Ovary (tissue), 9 donors: ENCODE results near the gene MUCL3. TPM values are rescaled to one million over a fixed set of nuclear protein-coding genes. Genes with fewer than 3 reads are reported as not detected.

Experiments used
- DNase-seq, 5 donors: peaks; one replicate each; pipeline ENCODE4 v3.0.0-alpha.2; 2019 to 2020
- H3K27ac ChIP-seq, 2 donors: fragments of 200-600 bp; one replicate each; pipeline versions ENCODE4 v1.5.1 to v1.8.0; 2019 to 2022
- H3K27me3 ChIP-seq: fragments of 200-600 bp; one replicate; pipeline ENCODE4 v1.8.0; 2022
- H3K36me3 ChIP-seq: fragments of 200-600 bp; sonication (generic); one replicate; pipeline ENCODE4 v1.5.1; 2019
- H3K4me1 ChIP-seq: one replicate; pipeline ENCODE4 v1.8.1; 2013; ENCODE audit warnings: mild to moderate bottlenecking, moderate library complexity; ENCODE audit not compliant: insufficient read depth
- H3K4me3 ChIP-seq: fragments of 200-600 bp; sonication (generic); one replicate; pipeline ENCODE4 v1.5.1; 2017
- H3K9me3 ChIP-seq, 2 donors: fragments of 200-600 bp in 1 of 2; sonication (generic) in 1 of 2; one replicate each; pipeline versions ENCODE4 v1.5.1 to v1.8.1; 2013 to 2019; ENCODE audit warnings: mild to moderate bottlenecking in 1 of 2, moderate library complexity in 1 of 2
- EP300 ChIP-seq: sonication (generic); formaldehyde crosslinking; IDR thresholded peaks from one replicate; pipeline ENCODE4 v1.6.1; 2017; ENCODE audit warnings: antibody characterized with exemption
- POLR2A ChIP-seq: fragments of 450-650 bp; IDR thresholded peaks from one replicate; pipeline ENCODE4 v1.6.1; 2017; ENCODE audit warnings: antibody characterized with exemption, mild to moderate bottlenecking, moderate library complexity
- WGBS, 3 donors: extraction: QIAGEN DNeasy Blood & Tissue Kit in 1 of 3; methylation state at CpG; one replicate each; pipeline versions ENCODE4 v1.1.5 to v1.1.7; 2013 to 2017; 5-methylcytosine and 5-hydroxymethylcytosine counted together
- intact Hi-C, 4 donors: fragments of 100-400 bp; cut with DNase I; formaldehyde crosslinking; loops; one replicate each; pipeline versions ENCODE4 v1.11.0 to v1.15.1; 2022 to 2023
- polyA plus RNA-seq, 2 donors: library from polyadenylated mRNA; stranded (reverse); fragments of 200-250 nt in 1 of 2; fragments of 350-450 nt in 1 of 2; fragmentation: Illumina TruSeq in 1 of 2; extraction: RNeasy Lipid Tissue Mini Kit (QIAGEN cat#74804) in 1 of 2; gene quantifications; one replicate each; pipeline ENCODE4 v1.2.3, GENCODE V29; 2013 to 2014
- small RNA-seq: library from RNA; depleted of rRNA; stranded (forward); fragments of <200 nt; gene quantifications from one replicate; pipeline ENCODE3, GENCODE V24; 2016
- total RNA-seq, 7 donors: library from RNA; depleted of rRNA in 2 of 7; stranded (reverse); fragments of >200 nt in 2 of 7; fragmentation: NEBNext Ultra II Directional in 3 of 7; extraction: Animal tissue kit (Norgen Biotek cat#: 25700) in 3 of 7; gene quantifications; one replicate each; pipeline versions ENCODE4 v1.1.0 to v1.2.4, GENCODE V29; 2016 to 2023
- TF ChIP-seq, protein P1 (sequence below), 3 donors: fragments of 450-650 bp in 2 of 3; fragments of 200-600 bp in 1 of 3; IDR thresholded peaks; one replicate each; pipeline versions ENCODE4 v1.5.1 to v1.8.0; 2016 to 2022; ENCODE audit warnings: antibody characterized with exemption in 3 of 3, mild to moderate bottlenecking in 1 of 3
- donor health status: DM: no; HTN: no; CAD: no; lungs with moderate emphysema.
- donor health status: DM: no; HTN: no; CAD: no.
- donor health status: Bipolar disorder and iron deficiency.
- donor health status: DM: yes; HTN: yes; CAD: no.
- donor health status: DM: no; HTN: no; CAD: no.
- donor health status: DM: yes; HTN: yes; CAD: no.

Gene MUCL3
- total and polyA plus RNA-seq, 9 donors: under 0.01 TPM; not detected in 8

DNA sequence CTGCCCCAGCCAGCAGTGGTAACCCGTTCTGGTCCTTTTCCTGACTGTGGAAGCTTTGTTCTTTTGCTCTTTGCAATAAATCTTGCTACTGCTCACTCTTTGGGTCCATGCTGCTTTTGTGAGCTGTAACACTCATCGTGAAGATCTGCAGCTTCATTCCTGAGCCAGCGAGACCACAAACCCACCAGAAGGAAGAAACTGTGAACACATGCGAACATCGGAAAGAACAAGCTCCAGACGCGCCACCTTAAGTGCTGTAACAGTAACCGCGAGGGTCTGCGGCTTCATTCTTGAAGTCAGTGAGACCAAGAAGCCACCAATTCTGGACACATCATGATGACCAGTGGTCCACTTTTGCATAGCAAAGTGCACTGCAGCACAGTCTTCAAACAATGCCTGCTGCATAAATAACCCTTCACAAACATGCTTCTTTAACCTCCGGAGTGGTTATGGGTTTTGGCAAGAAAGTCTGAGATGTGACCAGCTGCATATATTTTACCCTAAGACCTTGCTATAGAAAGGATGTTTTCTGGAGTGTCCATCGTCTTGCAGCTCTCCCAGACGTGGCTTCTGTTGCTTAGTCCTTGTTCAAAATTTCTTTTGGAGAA is 60.6 kb downstream of the MUCL3 start:
- no peak for DNase-seq
- H3K4me3 ChIP-seq: no peak overlapping the region
- TF ChIP-seq EP300 (no peak), POLR2A (no peak)
- TF ChIP-seq, protein P1, sequence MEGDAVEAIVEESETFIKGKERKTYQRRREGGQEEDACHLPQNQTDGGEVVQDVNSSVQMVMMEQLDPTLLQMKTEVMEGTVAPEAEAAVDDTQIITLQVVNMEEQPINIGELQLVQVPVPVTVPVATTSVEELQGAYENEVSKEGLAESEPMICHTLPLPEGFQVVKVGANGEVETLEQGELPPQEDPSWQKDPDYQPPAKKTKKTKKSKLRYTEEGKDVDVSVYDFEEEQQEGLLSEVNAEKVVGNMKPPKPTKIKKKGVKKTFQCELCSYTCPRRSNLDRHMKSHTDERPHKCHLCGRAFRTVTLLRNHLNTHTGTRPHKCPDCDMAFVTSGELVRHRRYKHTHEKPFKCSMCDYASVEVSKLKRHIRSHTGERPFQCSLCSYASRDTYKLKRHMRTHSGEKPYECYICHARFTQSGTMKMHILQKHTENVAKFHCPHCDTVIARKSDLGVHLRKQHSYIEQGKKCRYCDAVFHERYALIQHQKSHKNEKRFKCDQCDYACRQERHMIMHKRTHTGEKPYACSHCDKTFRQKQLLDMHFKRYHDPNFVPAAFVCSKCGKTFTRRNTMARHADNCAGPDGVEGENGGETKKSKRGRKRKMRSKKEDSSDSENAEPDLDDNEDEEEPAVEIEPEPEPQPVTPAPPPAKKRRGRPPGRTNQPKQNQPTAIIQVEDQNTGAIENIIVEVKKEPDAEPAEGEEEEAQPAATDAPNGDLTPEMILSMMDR (IDR thresholded peaks at IDR 0.05): no peak
- H3K27me3 ChIP-seq: no peaks in the 10 kb centered on the region
- 69 to 82% (median 72%) methylated on average over 13 of the region's 13 CpGs for WGBS, 3 donors
- H3K9me3 ChIP-seq: no peaks in the 10 kb centered on the region
- H3K36me3 ChIP-seq: no peaks in the 10 kb centered on the region
- H3K4me1 ChIP-seq: no peaks in the 10 kb centered on the region
- H3K27ac ChIP-seq: no peak overlapping the region
- intact Hi-C loops: no loop called here

DNA sequence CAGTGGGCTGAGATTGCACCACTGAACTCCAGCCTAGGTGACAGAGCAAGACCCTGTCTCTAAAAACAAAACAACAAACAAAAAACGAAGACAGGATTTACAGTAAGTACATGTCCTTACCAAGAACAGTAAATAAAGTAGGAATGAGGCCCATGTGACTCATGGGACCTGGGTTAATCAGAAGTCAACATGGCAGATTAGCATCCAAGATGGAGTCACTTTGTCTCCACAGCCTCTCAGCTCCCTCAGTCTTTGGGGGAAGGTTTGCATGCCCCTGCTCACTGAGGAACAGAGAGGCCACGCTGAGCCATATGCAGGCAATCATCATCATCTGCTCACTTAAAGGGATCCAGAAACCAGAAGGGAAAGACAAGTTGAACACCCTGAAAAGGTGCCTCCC is 61.7 kb downstream of the MUCL3 start:
- intact Hi-C loops: no loop called here
- no peaks in the 10 kb centered on the region for H3K36me3 ChIP-seq
- TF ChIP-seq EP300 (no peak), POLR2A (no peak)
- WGBS, 3 donors: 68 to 73% (median 72%) methylated on average over 2 of the region's 2 CpGs
- DNase-seq: no peak
- H3K27me3 ChIP-seq: no peaks in the 10 kb centered on the region
- H3K4me3 ChIP-seq: no peak overlapping the region
- no peaks in the 10 kb centered on the region for H3K4me1 ChIP-seq
- no peaks in the 10 kb centered on the region for H3K9me3 ChIP-seq
- no peak overlapping the region for H3K27ac ChIP-seq

Small RNA genes within 50 kb of the gene (small RNA-seq; reads per million reads assigned to genes)
- gene RF00019: not detected

Other genes starting within 250 kb of the MUCL3 start
- gene NRM, start 250.0 kb upstream of the MUCL3 start, total RNA-seq: 10 to 100 TPM in 5 of 7 donors, 1 to 10 TPM in 2; 3.4 to 23.2 (median 15.3) TPM
- 10 to 100 TPM; 15.3 to 15.4 TPM for gene NRM, start 250.0 kb upstream of the MUCL3 start, polyA plus RNA-seq
- 10 to 100 TPM; 13.1 to 62.5 (median 43.9) TPM for gene MDC1, start 223.7 kb upstream of the MUCL3 start, total RNA-seq
- 10 to 100 TPM; 20.1 to 39.0 TPM for gene MDC1, start 223.7 kb upstream of the MUCL3 start, polyA plus RNA-seq
- gene TUBB, start 220.6 kb upstream of the MUCL3 start, total RNA-seq: 100 to 1,000 TPM; 242 to 697 (median 630) TPM
- gene TUBB, start 220.6 kb upstream of the MUCL3 start, polyA plus RNA-seq: 100 to 1,000 TPM; 370 to 772 TPM
- gene FLOT1, start 198.3 kb upstream of the MUCL3 start, total RNA-seq: 100 to 1,000 TPM in 6 of 7 donors, 10 to 100 TPM in 1; 64.1 to 154 (median 116) TPM
- 100 to 1,000 TPM; 124 to 180 TPM for gene FLOT1, start 198.3 kb upstream of the MUCL3 start, polyA plus RNA-seq
- 100 to 1,000 TPM in 1 of 7 donors, 10 to 100 TPM in 5, 1 to 10 TPM in 1; 9.7 to 221 (median 20.6) TPM for gene IER3, start 196.4 kb upstream of the MUCL3 start, total RNA-seq
- 10 to 100 TPM; 16.1 to 30.6 TPM for gene IER3, start 196.4 kb upstream of the MUCL3 start, polyA plus RNA-seq
- 100 to 1,000 TPM in 2 of 7 donors, 10 to 100 TPM in 5; 20.1 to 116 (median 83.7) TPM for gene DDR1, start 56.5 kb upstream of the MUCL3 start, total RNA-seq
- gene DDR1, start 56.5 kb upstream of the MUCL3 start, polyA plus RNA-seq: 10 to 100 TPM; 21.7 to 35.4 TPM
- gene GTF2H4, start 32.8 kb upstream of the MUCL3 start, total RNA-seq: 10 to 100 TPM in 6 of 7 donors, 1 to 10 TPM in 1; 5.6 to 43.9 (median 25.7) TPM
- 10 to 100 TPM; 22.0 to 24.5 TPM for gene GTF2H4, start 32.8 kb upstream of the MUCL3 start, polyA plus RNA-seq
- gene VARS2, start 26.7 kb upstream of the MUCL3 start, total RNA-seq: 10 to 100 TPM in 6 of 7 donors, 1 to 10 TPM in 1; 6.7 to 32.3 (median 19.8) TPM
- 10 to 100 TPM; 17.0 to 23.4 TPM for gene VARS2, start 26.7 kb upstream of the MUCL3 start, polyA plus RNA-seq
- 1 to 10 TPM in 1 of 7 donors, under 1 TPM in 2, not detected in 4; 0.80 to 3.1 (median 0.82) TPM for gene SFTA2, start 8.8 kb upstream of the MUCL3 start, total RNA-seq
- not detected for gene SFTA2, start 8.8 kb upstream of the MUCL3 start, polyA plus RNA-seq
- gene MUC21, start 42.7 kb downstream of the MUCL3 start, total RNA-seq: not detected
- not detected for gene MUC21, start 42.7 kb downstream of the MUCL3 start, polyA plus RNA-seq
- gene MUC22, start 69.5 kb downstream of the MUCL3 start, total RNA-seq: not detected
- not detected for gene MUC22, start 69.5 kb downstream of the MUCL3 start, polyA plus RNA-seq
- gene C6orf15, start 171.6 kb downstream of the MUCL3 start, total RNA-seq: not detected
- gene C6orf15, start 171.6 kb downstream of the MUCL3 start, polyA plus RNA-seq: not detected
- 1 to 10 TPM in 5 of 7 donors, under 1 TPM in 2; 0.45 to 7.7 (median 2.2) TPM for gene PSORS1C1, start 173.8 kb downstream of the MUCL3 start, total RNA-seq
- 1 to 10 TPM; 3.8 to 7.8 TPM for gene PSORS1C1, start 173.8 kb downstream of the MUCL3 start, polyA plus RNA-seq
- under 1 TPM in 1 of 7 donors, not detected in 6; 0.34 TPM for gene CDSN, start 179.5 kb downstream of the MUCL3 start, total RNA-seq
- gene CDSN, start 179.5 kb downstream of the MUCL3 start, polyA plus RNA-seq: under 1 TPM in 1 of 2 donors, not detected in 1; 0.05 TPM
- not detected for gene PSORS1C2, start 198.1 kb downstream of the MUCL3 start, total RNA-seq
- gene PSORS1C2, start 198.1 kb downstream of the MUCL3 start, polyA plus RNA-seq: not detected
- gene CCHCR1, start 216.8 kb downstream of the MUCL3 start, total RNA-seq: 10 to 100 TPM; 11.2 to 31.5 (median 25.6) TPM
- 10 to 100 TPM; 11.9 to 21.2 TPM for gene CCHCR1, start 216.8 kb downstream of the MUCL3 start, polyA plus RNA-seq
- 1 to 10 TPM; 3.9 to 9.9 (median 6.7) TPM for gene TCF19, start 217.6 kb downstream of the MUCL3 start, total RNA-seq
- gene TCF19, start 217.6 kb downstream of the MUCL3 start, polyA plus RNA-seq: 1 to 10 TPM; 7.1 to 7.2 TPM
- 10 to 100 TPM in 1 of 7 donors, 1 to 10 TPM in 3, under 1 TPM in 2, not detected in 1; 0.28 to 61.2 (median 3.6) TPM for gene POU5F1, start 229.7 kb downstream of the MUCL3 start, total RNA-seq
- under 1 TPM; 0.25 to 0.41 TPM for gene POU5F1, start 229.7 kb downstream of the MUCL3 start, polyA plus RNA-seq